GM19239 (cell line): ENCODE results near the gene POU5F1.

Experiments used
- DNase-seq: peaks from one replicate; pipeline ENCODE4 v3.0.0; 2011; ENCODE audit warnings: low spot score; ENCODE audit not compliant: insufficient read length
- FAIRE-seq: peaks from 2 replicates; lab custom pipeline; 2011; peaks lifted over from hg19 to GRCh38; lab: Jason Lieb, UNC

The POU5F1 gene

GRCh38 chr6:31145386-31145785, 25.1 kb downstream of the POU5F1 start:
- no peak for FAIRE-seq
- DNase-seq, result no peak

- FAIRE-seq (no peak), DNase-seq (no peak)
Observed at GRCh38 chr6:31144970-31145340, 25.5 kb downstream of the POU5F1 start.

DNA sequence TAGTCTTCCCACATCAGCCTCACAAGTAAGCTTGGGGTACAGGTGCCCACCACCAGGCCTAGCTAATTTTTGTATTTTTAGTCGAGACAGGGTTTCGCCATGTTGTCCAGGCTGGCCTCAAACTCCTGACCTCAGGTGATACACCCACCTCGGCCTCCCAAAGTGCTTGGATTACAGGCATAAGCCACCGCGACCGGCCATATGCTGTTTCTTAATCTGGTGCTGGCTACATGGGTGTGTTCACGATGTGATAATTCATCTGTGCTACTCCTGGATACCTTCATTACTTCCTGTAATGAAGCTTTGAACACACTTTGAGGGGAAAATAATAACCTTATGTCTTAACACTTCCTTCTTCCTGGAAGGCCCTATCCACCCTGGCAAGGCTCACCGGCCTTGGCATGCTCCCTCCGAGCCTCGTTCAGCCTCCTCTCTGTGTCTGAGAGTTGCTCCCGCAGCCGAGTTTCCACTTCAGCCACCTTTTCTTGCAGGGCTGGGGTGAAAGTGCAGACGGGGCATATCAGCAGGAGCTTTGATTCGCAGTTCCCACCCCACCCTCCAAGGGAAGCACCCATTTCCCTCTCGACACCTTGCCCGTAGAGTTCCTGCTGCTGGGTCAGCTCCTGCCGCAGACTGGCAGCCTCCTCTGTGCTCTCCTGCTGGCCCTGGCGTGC, 26.0 kb downstream of the POU5F1 start:
- DNase-seq, result no peak
- FAIRE-seq, result no peak

GRCh38 chr6:31143148-31143547, 27.3 kb downstream of the POU5F1 start:
- DNase-seq, result no peak
- no peak for FAIRE-seq

DNA sequence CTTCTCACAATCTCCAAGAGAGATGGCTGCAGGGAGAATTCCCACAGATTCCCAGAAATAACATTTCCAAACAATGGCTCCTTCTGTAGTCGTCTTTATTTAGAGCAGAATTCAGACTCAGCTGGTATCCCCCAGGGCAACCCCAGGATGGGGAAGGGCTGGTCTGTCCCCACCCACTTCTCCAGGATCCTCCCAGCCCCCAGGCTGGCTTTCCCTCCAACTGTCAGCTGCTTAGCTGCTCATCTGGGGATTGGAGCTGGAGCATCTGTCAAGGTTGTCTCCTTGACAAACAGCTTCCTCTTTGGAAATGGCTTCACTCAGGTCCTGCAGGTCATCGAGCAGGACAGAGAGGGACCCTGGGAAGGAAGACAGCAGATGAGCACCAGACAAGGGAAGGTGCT, 28.1 kb downstream of the POU5F1 start:
- DNase-seq (no peak), FAIRE-seq (no peak)

DNA sequence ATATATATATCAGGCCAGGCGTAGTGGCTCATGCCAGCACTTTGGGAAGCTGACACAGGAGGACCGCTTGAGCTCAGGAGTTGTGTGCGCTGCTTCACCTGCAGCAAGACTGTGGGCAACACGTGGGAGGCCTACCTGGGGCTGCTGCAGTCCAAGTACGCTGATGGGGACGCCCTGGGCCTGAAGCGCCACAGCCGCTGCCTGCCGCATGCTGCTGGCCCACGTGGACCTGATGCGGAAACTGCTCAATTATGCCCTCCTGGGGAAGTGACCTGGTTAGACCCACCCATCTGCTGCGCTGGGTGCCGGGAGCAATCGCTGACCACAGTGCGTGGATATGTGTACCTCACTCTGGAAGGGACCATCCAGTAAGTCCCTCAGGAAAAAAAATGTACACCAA, 29.8 kb downstream of the POU5F1 start:
- DNase-seq (no peak), FAIRE-seq (no peak)

- no peak for FAIRE-seq
- DNase-seq, result no peak
Observed at GRCh38 chr6:31139599-31139998, 30.9 kb downstream of the POU5F1 start.

DNA sequence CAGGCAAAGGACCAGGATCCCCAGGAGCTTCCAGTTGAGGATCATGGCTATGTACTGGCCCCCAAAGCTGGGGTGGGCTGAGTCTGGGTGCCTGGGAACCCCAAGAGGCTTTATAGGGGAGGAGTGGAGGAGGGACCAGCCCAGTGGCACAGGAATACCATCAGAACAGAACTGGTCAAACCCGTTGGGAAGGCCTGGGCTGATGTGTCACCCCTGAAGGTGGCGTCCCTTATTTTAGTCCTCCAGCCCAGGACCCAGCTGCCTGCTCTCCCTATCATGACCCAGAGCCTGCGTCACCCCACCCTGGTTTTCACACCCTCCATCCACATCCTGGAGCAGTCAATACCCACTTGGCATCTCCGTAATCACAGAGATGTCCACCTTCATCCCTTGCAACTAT, 31.5 kb downstream of the POU5F1 start, which contains the start of gene PSORS1C2:
Gene PSORS1C2, minus strand, starts transcription at position 85 of the 400 bp plus-strand sequence. Its CDS starts 40 bp downstream, at position 45.
- DNase-seq (no peak), FAIRE-seq (no peak)

GRCh38 chr6:31135710-31136109, 34.8 kb downstream of the POU5F1 start:
- no peak for DNase-seq

DNA sequence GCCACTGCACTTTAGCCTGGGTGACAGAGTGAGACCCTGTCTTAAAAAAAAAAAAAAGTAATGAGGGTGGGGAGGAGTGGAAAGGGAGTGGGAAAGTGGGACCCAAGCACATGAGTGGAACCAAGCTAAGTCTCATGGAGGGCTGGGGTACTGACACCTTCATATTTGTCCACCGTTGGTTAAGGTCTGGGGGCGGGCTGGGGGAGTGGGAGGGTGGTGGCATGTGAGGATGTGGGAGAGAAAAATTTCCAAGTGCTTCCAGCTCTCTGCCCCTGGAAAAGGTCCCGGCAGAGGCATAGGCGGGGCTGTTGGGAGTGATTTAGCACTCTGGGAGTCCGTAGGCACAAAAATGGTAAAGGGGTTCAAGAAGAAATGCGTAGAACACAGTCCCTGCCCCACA, 37.7 kb downstream of the POU5F1 start:
- no peak for DNase-seq
- no peak for FAIRE-seq

More at GRCh38 chr6:31135710-31136109, 34.8 kb downstream of the POU5F1 start:
- FAIRE-seq, result no peak

DNA sequence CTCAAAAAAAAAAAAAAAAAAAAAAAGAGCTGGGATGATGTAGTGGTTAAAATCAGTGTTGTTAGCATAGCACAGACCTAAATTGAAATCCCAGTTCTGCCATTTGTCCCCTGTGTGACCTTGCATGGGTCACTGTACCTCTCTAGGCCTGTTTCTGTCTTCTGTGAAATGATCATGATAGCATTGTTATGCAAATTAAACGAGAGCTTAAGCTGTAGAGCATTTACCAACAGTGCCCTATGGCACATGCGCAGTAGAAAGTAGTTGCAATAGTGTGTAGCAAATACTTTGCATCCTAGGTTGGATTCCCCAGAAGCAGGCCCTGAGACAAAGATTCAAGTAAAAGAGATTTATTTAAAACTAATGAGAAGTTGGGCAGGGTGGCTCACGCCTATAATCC, 38.9 kb downstream of the POU5F1 start:
- FAIRE-seq (no peak), DNase-seq (no peak)

DNA sequence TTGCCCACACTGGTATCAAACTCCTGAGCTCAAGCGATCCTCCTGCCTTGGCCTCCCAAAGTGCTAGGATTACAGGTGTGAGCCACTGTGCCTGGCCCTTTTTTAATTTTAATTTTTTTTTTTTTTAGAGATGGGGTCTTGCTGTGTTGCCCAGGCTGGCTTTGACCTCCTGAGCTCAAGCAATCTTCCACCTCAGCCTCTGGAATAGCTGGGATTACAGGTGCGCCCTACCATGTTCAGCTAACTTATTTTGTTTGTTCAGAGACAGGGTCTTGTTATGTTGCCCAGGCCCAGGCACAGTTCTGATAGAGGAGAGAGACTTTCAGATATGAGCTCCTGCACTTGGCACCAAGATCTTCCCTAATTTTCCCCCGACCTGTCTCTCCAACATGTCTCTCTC, 39.7 kb downstream of the POU5F1 start:
- FAIRE-seq (no peak), DNase-seq (no peak)

DNA sequence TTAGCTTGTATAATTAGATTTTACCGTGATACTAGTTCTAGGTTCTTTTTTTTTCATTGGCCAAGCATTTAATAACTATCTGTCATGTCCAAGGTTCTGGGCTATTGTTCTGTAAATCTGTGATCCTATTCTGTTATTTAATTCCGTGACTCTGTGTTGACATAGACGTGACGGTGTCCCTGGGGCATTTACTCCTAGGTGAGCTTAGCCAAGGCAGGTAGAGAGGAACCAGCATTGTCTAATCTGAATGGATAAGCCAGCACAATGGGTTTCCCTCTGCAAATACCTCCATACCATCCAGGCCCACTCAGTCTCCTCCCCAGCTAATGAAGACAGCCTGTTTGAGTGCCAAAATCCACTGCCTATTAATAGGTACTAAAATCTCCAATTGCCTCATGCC, 41.4 kb downstream of the POU5F1 start:
- DNase-seq (no peak), FAIRE-seq (no peak)

- peak; percentile 60 for FAIRE-seq
- peak; percentile 71 for DNase-seq
Observed at GRCh38 chr6:31128093-31128676, 42.3 kb downstream of the POU5F1 start.

- FAIRE-seq, result no peak
- DNase-seq, result no peak
Observed at GRCh38 chr6:31126396-31127175, 43.9 kb downstream of the POU5F1 start.

DNA sequence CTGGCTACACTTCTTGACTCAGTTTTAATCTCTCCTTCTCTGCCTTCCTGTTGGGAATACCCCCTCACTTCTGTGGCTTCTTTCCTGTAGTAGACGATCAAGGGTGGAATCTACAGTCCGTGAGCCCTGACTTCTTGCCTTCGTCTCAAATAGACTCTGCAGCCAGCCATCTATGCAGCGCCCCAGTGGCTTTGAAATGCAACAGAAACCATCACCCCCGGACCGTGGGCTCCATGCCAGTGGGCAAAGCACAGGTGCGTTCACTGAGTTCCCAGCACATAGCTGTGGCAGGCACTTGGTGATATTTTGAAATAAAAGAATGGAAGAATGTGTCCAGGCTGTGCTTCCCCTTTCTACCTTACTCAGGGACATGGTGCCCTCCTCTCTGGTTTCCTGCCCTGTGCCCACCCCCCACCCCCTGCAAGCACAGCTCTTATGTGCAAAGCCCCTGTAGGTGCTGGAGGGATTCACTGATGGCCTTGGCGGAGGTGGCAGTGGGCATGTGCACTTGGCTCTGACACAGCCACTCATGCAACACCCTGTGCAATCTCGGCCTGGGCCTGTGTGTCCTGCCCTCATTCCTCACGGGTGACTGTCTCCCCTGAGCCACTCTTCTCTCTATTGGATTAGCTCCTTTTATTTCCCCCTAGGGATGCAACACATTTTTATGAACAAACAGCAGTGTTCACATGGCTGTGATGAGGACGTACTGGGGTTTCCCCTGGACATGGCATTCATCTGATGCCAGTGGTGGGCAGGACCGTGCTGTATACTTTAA, 44.7 kb downstream of the POU5F1 start:
- DNase-seq (no peak), FAIRE-seq (no peak)

- DNase-seq (no peak), FAIRE-seq (no peak)
Observed at GRCh38 chr6:31125162-31125561, 45.3 kb downstream of the POU5F1 start.

GRCh38 chr6:31122791-31123706, 47.4 kb downstream of the POU5F1 start:
- FAIRE-seq, result no peak

GRCh38 chr6:31121131-31121790, 49.2 kb downstream of the POU5F1 start:
- FAIRE-seq, result no peak
- no peak for DNase-seq

More at GRCh38 chr6:31122791-31123706, 47.4 kb downstream of the POU5F1 start:
- no peak for DNase-seq
